Peyer's patch (tissue), 4 donors: ENCODE data around the gene HOXD1. TPM values are rescaled to one million over a fixed set of nuclear protein-coding genes. Genes with fewer than 3 reads are reported as not detected.

Source experiments
- DNase-seq, 3 donors: peaks; one replicate each; pipeline ENCODE4 v3.0.0-alpha.2; 2017 to 2019
- H3K27ac ChIP-seq, 4 donors: fragments of 200-600 bp; sonication (generic); one replicate each; pipeline ENCODE4 v1.5.1; 2016 to 2019
- H3K27me3 ChIP-seq, 2 donors: fragments of 200-600 bp; sonication (generic); one replicate each; pipeline ENCODE4 v1.5.1; 2019
- H3K36me3 ChIP-seq, 3 donors: fragments of 200-600 bp; sonication (generic); one replicate each; pipeline ENCODE4 v1.5.1; 2016 to 2019
- H3K4me1 ChIP-seq, 4 donors: fragments of 200-600 bp; sonication (generic); one replicate each; pipeline ENCODE4 v1.5.1; 2016 to 2019
- H3K4me3 ChIP-seq, 4 donors: fragments of 200-600 bp; sonication (generic); 1 replicate in 3 of 4; 2 replicates in 1 of 4; pipeline ENCODE4 v1.5.1; 2016 to 2019; ENCODE audit warnings: mild to moderate bottlenecking in 1 of 4
- H3K9me3 ChIP-seq, 4 donors: fragments of 200-600 bp; sonication (generic); one replicate each; pipeline ENCODE4 v1.5.1; 2016 to 2019; ENCODE audit warnings: mild to moderate bottlenecking in 1 of 4
- CTCF ChIP-seq, 6 experiments: fragments of 450-650 bp in 4 of 6; fragments of 200-600 bp in 2 of 6; sonication (generic) in 1 of 6; IDR thresholded peaks; one replicate each; pipeline ENCODE4 v1.5.1; 2017 to 2019; ENCODE audit warnings: antibody characterized with exemption in 6 of 6, mild to moderate bottlenecking in 3 of 6, moderate library complexity in 1 of 6
- POLR2A ChIP-seq, 2 donors: fragments of 450-650 bp; IDR thresholded peaks; one replicate each; pipeline ENCODE4 v1.5.1; 2017; ENCODE audit warnings: antibody characterized with exemption in 2 of 2, mild to moderate bottlenecking in 2 of 2, moderate library complexity in 2 of 2
- total RNA-seq, 4 donors: library from RNA; depleted of rRNA; stranded (reverse); fragments of >200 nt; gene quantifications; one replicate each; pipeline ENCODE4 v1.1.0, GENCODE V29; 2016

The HOXD1 gene
- total RNA-seq, 4 donors from 2014 or later = 2.5 to 11.5 (median 9.5) TPM

DNA sequence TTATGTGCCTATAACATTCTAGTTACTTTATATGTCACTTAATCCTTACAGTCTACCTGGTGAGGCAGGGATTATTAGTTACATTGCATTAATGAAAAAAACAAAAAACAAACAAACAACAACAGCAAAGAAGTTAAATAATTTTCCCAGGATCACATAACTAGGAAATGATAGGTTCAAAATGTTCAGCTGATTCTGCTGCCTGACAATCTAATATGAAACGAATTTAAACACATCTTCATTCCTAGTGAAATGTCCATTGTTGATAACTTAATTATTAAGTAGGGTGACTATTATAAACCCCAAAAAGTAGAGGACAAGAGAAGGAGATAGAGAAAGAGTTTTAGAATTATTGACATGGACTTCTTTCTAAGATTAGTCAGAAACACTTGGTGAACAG, 22.6 kb downstream of the HOXD1 start:
- no peaks in the 10 kb centered on the region for H3K36me3 ChIP-seq
- H3K27me3 ChIP-seq = no peaks in the 10 kb centered on the region
- no peaks in the 10 kb centered on the region for H3K9me3 ChIP-seq
- no peak for DNase-seq
- no peak overlapping the region for H3K27ac ChIP-seq
- no peaks in the 10 kb centered on the region for H3K4me1 ChIP-seq
- no peak overlapping the region for H3K4me3 ChIP-seq
- TF ChIP-seq CTCF (IDR thresholded peaks at IDR 0.05) = no peak
- no peak for TF ChIP-seq POLR2A (IDR thresholded peaks at IDR 0.05)

DNA sequence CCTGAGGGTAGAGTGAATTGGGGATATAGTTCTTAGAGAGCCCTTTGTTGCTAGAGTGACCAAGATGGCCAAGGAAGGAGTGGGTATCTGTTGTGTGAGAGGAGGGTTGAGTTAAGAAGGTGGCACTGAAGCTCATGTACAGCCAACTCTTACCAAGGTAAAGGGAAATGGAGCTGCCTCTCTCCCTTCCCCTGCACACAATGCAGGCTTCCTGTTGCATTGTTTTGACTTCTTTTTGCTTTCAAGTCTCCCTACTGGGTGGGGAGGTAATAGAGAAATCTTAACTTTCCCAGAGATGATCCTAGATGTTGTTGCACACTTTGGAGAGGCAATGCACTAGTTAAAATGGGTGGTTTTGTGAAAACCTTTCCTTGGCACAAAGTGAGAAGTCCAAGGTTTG, 23.8 kb downstream of the HOXD1 start:
- no peaks in the 10 kb centered on the region for H3K9me3 ChIP-seq
- H3K27ac ChIP-seq = no peak overlapping the region
- no peaks in the 10 kb centered on the region for H3K27me3 ChIP-seq
- no peak for DNase-seq
- no peak overlapping the region for H3K4me3 ChIP-seq
- TF ChIP-seq POLR2A (IDR thresholded peaks at IDR 0.05) (no peak), CTCF (IDR thresholded peaks at IDR 0.05) (no peak)
- H3K36me3 ChIP-seq = no peaks in the 10 kb centered on the region
- no peaks in the 10 kb centered on the region for H3K4me1 ChIP-seq

DNA sequence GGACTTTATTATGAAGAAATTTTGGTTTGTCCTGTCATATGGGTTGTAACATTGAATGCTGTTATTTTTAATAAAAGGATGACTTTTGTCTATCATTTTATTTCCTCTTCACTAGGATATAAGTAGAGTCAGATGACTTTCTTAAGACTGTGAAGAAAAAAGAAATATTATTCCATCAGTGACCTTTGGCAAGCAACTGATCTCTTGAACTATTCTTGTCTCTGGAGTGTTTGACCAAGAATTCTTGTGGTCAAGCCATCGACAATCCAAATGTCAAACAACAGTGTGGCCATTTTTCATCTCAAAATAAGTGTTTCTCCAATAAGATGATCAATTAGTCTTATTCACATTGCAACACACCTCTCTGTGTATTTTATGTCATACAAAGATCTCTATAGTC, 24.9 kb downstream of the HOXD1 start:
- no peak overlapping the region for H3K27ac ChIP-seq
- no peaks in the 10 kb centered on the region for H3K27me3 ChIP-seq
- TF ChIP-seq POLR2A (IDR thresholded peaks at IDR 0.05) (no peak), CTCF (IDR thresholded peaks at IDR 0.05) (no peak)
- no peaks in the 10 kb centered on the region for H3K36me3 ChIP-seq
- H3K4me1 ChIP-seq = no peaks in the 10 kb centered on the region
- no peak overlapping the region for H3K4me3 ChIP-seq
- DNase-seq = no peak
- H3K9me3 ChIP-seq = no peaks in the 10 kb centered on the region

- no peak for TF ChIP-seq CTCF (IDR thresholded peaks at IDR 0.05)
- TF ChIP-seq POLR2A (IDR thresholded peaks at IDR 0.05) = no peak
- Histone ChIP-seq H3K9me3 (no peaks in the 10 kb centered on the region), H3K27me3 (no peaks in the 10 kb centered on the region), H3K4me1 (no peaks in the 10 kb centered on the region), H3K27ac (no peak overlapping the region), H3K36me3 (no peaks in the 10 kb centered on the region), H3K4me3 (no peak overlapping the region)
- no peak for DNase-seq
Measured at GRCh38 chr2:176227874-176228273, 39.4 kb downstream of the HOXD1 start.

GRCh38 chr2:176234156-176234555, 45.7 kb downstream of the HOXD1 start:
- Histone ChIP-seq H3K4me1 (no peaks in the 10 kb centered on the region), H3K9me3 (no peaks in the 10 kb centered on the region), H3K27me3 (no peaks in the 10 kb centered on the region), H3K36me3 (no peaks in the 10 kb centered on the region), H3K4me3 (no peak overlapping the region), H3K27ac (no peak overlapping the region)
- no peak for TF ChIP-seq CTCF (IDR thresholded peaks at IDR 0.05)
- TF ChIP-seq POLR2A (IDR thresholded peaks at IDR 0.05) = no peak
- DNase-seq = no peak

- no peak for DNase-seq
- Histone ChIP-seq H3K4me1 (no peaks in the 10 kb centered on the region), H3K4me3 (no peak overlapping the region), H3K27ac (no peak overlapping the region), H3K36me3 (no peaks in the 10 kb centered on the region), H3K27me3 (no peaks in the 10 kb centered on the region), H3K9me3 (no peaks in the 10 kb centered on the region)
- TF ChIP-seq CTCF (IDR thresholded peaks at IDR 0.05) (no peak), POLR2A (IDR thresholded peaks at IDR 0.05) (no peak)
Measured at GRCh38 chr2:176234940-176235339, 46.5 kb downstream of the HOXD1 start.
